Endothelial cell of umbilical vein (primary cell): ENCODE results near the gene POMGNT2. TPM values are rescaled to one million over a fixed set of nuclear protein-coding genes. Genes with fewer than 3 reads are reported as not detected.

ENCODE experiments used
- BruUV-seq: library from RNA; stranded (reverse); fragments of 400-500 nt; replicated peaks from 2 replicates; lab custom pipeline; 2021; lab: Mats Ljungman, UMichigan
- CTCF ChIA-PET: fragments of 300-600, 350-600 bp; sonication (Branson Sonifier 250); formaldehyde crosslinking; loops from one replicate; lab custom pipeline; 2021; ENCODE audit warnings: antibody characterized with exemption, inconsistent platforms; lab: Charles Lee
- POLR2A ChIA-PET: fragments of 300-600, 350-600 bp; sonication (Branson Sonifier 250); formaldehyde crosslinking; loops from one replicate; lab custom pipeline; 2021; ENCODE audit warnings: antibody characterized with exemption, inconsistent platforms; lab: Charles Lee
- DNase-seq: peaks from one replicate; pipeline ENCODE4 v3.0.0-alpha.2; 2011; ENCODE audit warnings: low read depth, low spot score
- FAIRE-seq: peaks from 2 replicates; lab custom pipeline; 2011; peaks lifted over from hg19 to GRCh38; lab: Jason Lieb, UNC
- H2AFZ ChIP-seq: 2 replicates; pipeline ENCODE4 v1.6.0; 2012; ENCODE audit warnings: low read depth, low read length, control low read depth, inconsistent platforms
- H3K27ac ChIP-seq: 2 replicates; pipeline ENCODE4 v1.5.1; 2011; ENCODE audit warnings: low read depth, mild to moderate bottlenecking, control low read depth, low read length, moderate library complexity; ENCODE audit not compliant: insufficient read depth
- H3K27me3 ChIP-seq, 2 experiments: 2 replicates each; pipeline versions ENCODE4 v1.6.0 to v1.6.1; 2011; ENCODE audit warnings: low read length in 2 of 2, mixed read lengths in 1 of 2; ENCODE audit not compliant: control insufficient read depth in 2 of 2, insufficient read depth in 2 of 2
- H3K36me3 ChIP-seq, 2 experiments: 2 replicates in 1 of 2; 3 replicates in 1 of 2; pipeline ENCODE4 v1.5.1; 2011; ENCODE audit warnings: low read length in 2 of 2, mild to moderate bottlenecking in 1 of 2, moderate library complexity in 1 of 2; ENCODE audit not compliant: control insufficient read depth in 2 of 2, insufficient read depth in 2 of 2; ENCODE audit errors: extremely low read depth in 1 of 2
- H3K4me1 ChIP-seq: 3 replicates; pipeline ENCODE4 v1.5.1; 2011; ENCODE audit warnings: mild to moderate bottlenecking, low read length; ENCODE audit not compliant: control insufficient read depth, insufficient read depth; ENCODE audit errors: extremely low read depth
- H3K4me2 ChIP-seq: 2 replicates; pipeline ENCODE4 v1.6.1; 2011; ENCODE audit warnings: low read length, control low read depth, mixed read lengths; ENCODE audit not compliant: insufficient read depth
- H3K4me3 ChIP-seq, 3 experiments: fragments of 200-600 bp in 1 of 3; sonication (generic), shearing (Covaris generic) in 1 of 3; replicated peaks in 1 of 3; 2 replicates each; pipeline ENCODE4 v1.5.1; 2011 to 2016; ENCODE audit warnings: control low read depth in 3 of 3, low read length in 3 of 3, mild to moderate bottlenecking in 2 of 3, inconsistent platforms in 1 of 3, low read depth in 1 of 3, moderate library complexity in 1 of 3; ENCODE audit not compliant: insufficient read depth in 1 of 3
- H3K79me2 ChIP-seq: 2 replicates; pipeline ENCODE4 v1.6.0; 2012; ENCODE audit warnings: low read length, inconsistent platforms; ENCODE audit not compliant: control insufficient read depth, insufficient read depth
- H3K9ac ChIP-seq: replicated peaks from 2 replicates; pipeline ENCODE3; 2011; ENCODE audit warnings: low read length, control low read depth; ENCODE audit not compliant: insufficient read depth; ENCODE audit errors: extremely low read depth
- H3K9me1 ChIP-seq: replicated peaks from 3 replicates; pipeline ENCODE4 v1.6.0; 2011; ENCODE audit warnings: mild to moderate bottlenecking, low read length; ENCODE audit not compliant: control insufficient read depth, insufficient read depth; ENCODE audit errors: extremely low read depth
- H3K9me3 ChIP-seq: replicated peaks from 2 replicates; pipeline ENCODE4 v1.5.1; 2012; ENCODE audit warnings: low read length, inconsistent platforms; ENCODE audit not compliant: control insufficient read depth, insufficient read depth
- H4K20me1 ChIP-seq: replicated peaks from 2 replicates; pipeline ENCODE3; 2011; ENCODE audit warnings: mild to moderate bottlenecking, low read length; ENCODE audit not compliant: control insufficient read depth, insufficient read depth; ENCODE audit errors: extremely low read depth
- CTCF ChIP-seq, 2 donors: IDR thresholded peaks; 1 replicate in 1 of 2; 2 replicates in 1 of 2; pipeline ENCODE4 v1.5.1; 2011; ENCODE audit warnings: low read length in 2 of 2, mild to moderate bottlenecking in 2 of 2, moderate library complexity in 2 of 2, control low read depth in 1 of 2, inconsistent platforms in 1 of 2, low read depth in 1 of 2; ENCODE audit not compliant: insufficient read depth in 1 of 2; ENCODE audit errors: extremely low read depth in 1 of 2
- EZH2 ChIP-seq: IDR thresholded peaks from 2 replicates; pipeline ENCODE4 v1.6.1; 2012; ENCODE audit warnings: borderline replicate concordance, low read depth, mild to moderate bottlenecking, moderate library complexity, low read length, inconsistent platforms; ENCODE audit not compliant: severe bottlenecking
- FOS ChIP-seq: IDR thresholded peaks from 2 replicates; pipeline ENCODE4 v1.6.1; 2011; ENCODE audit warnings: mild to moderate bottlenecking, low read length, moderate library complexity, borderline replicate concordance; ENCODE audit not compliant: insufficient read depth
- GATA2 ChIP-seq: IDR thresholded peaks from 2 replicates; pipeline ENCODE4 v1.7.0; 2011; ENCODE audit warnings: low read depth, mild to moderate bottlenecking, moderate library complexity, mixed read lengths, low read length; ENCODE audit not compliant: insufficient read length, insufficient read depth
- JUN ChIP-seq: IDR thresholded peaks from 2 replicates; pipeline ENCODE4 v1.6.1; 2011; ENCODE audit warnings: borderline replicate concordance, low read depth; ENCODE audit not compliant: insufficient read length, insufficient read depth
- MYC ChIP-seq: IDR thresholded peaks from one replicate; pipeline ENCODE4 v1.6.1; 2011; ENCODE audit warnings: mild to moderate bottlenecking, low read depth, low read length
- POLR2A ChIP-seq: IDR thresholded peaks from 2 replicates; pipeline ENCODE4 v1.6.1; 2012; ENCODE audit warnings: low read depth, mild to moderate bottlenecking, control low read depth, low read length
- POLR2AphosphoS5 ChIP-seq: IDR thresholded peaks from 2 replicates; pipeline ENCODE4 v1.6.1; 2012; ENCODE audit warnings: low read depth, mild to moderate bottlenecking, control low read depth, low read length, moderate library complexity; ENCODE audit not compliant: insufficient read depth
- dilution Hi-C: fragments of 300-500 bp; cut with MboI; formaldehyde crosslinking; loops from one replicate; pipeline ENCODE4 v1.15.0; 2019; ENCODE audit warnings: low sequenced_read_pairs; ENCODE audit not compliant: extremely low pct_ligation_motif_present
- intact Hi-C: fragments of 100-400 bp; cut with micrococcal nuclease; formaldehyde crosslinking; loops from one replicate; pipeline ENCODE4 v1.10.0; 2022
- polyA plus RNA-seq, 4 experiments: library from polyadenylated mRNA; depleted of rRNA in 3 of 4; stranded (reverse) in 3 of 4; unstranded in 1 of 4; fragments of >200 nt; gene quantifications; 2 replicates each; pipeline versions ENCODE4 v1.2.1 to v1.2.3, GENCODE V29; 2011 to 2012; ENCODE audit warnings: missing spikeins in 1 of 4
- total RNA-seq: library from RNA; stranded (reverse); gene quantifications from 2 replicates; pipeline ENCODE4 v1.2.3, GENCODE V29; 2021

Gene POMGNT2
- total and polyA plus RNA-seq, 2 donors (not counting 3 experiments of a cell fraction or from before 2014, with no cell fraction given) = 6.4 to 16.3 TPM

- no TSS peak for BruUV-seq
Observed at GRCh38 chr3:43031485-43031884, 74.4 kb downstream of the POMGNT2 start.

More at GRCh38 chr3:43031485-43031884, 74.4 kb downstream of the POMGNT2 start:
- H3K4me1 ChIP-seq = no peaks in the 10 kb centered on the region
- H3K9me3 ChIP-seq = no peaks in the 10 kb centered on the region
- H4K20me1 ChIP-seq = no peaks in the 10 kb centered on the region
- intact Hi-C loops = no loop called here
- FAIRE-seq = no peak
- no peak overlapping the region for H3K4me2 ChIP-seq
- no peak for TF ChIP-seq FOS
- TF ChIP-seq MYC = no peak
- no peak for TF ChIP-seq CTCF (IDR thresholded peaks at IDR 0.05; ENCODE audit: extremely low read depth in 1 of 2, insufficient read depth in 1 of 2, low read depth in 1 of 2, low read length in 2 of 2)
- TF ChIP-seq GATA2 = no peak
- no peak for TF ChIP-seq EZH2
- no peak for TF ChIP-seq POLR2A
- TF ChIP-seq POLR2AphosphoS5 = no peak
- TF ChIP-seq JUN = no peak
- no peak overlapping the region for H3K27ac ChIP-seq
- no peaks in the 10 kb centered on the region for H3K9me1 ChIP-seq
- dilution Hi-C loops = no loop called here
- H3K4me3 ChIP-seq = no peak overlapping the region
- no peak for DNase-seq
- H3K27me3 ChIP-seq = peaks cover 0 to 4% of the 10 kb centered on the region in 2 experiments
- POLR2A ChIA-PET = no interaction called here
- H2AFZ ChIP-seq = no peak overlapping the region
- H3K79me2 ChIP-seq = no peaks in the 10 kb centered on the region
- H3K36me3 ChIP-seq = no peaks in the 10 kb centered on the region
- no peak overlapping the region for H3K9ac ChIP-seq
- CTCF ChIA-PET = interaction anchor here (1.0 kb wide), 1 partner anchor 69 kb away, joined by 3 read pairs; no protein-coding TSS in a partner anchor
